Prostate gland (tissue), 2 donors: ENCODE data around the gene PDK3.

Experiments used
- POLR2A ChIP-seq: fragments of 450-650 bp; IDR thresholded peaks from one replicate; pipeline ENCODE4 v1.6.1; 2016; ENCODE audit warnings: antibody characterized with exemption, mild to moderate bottlenecking
- TF ChIP-seq, protein P1 (sequence below), 4 experiments: fragments of 200-600 bp in 2 of 4; fragments of 450-650 bp in 2 of 4; sonication (generic) in 2 of 4; IDR thresholded peaks; 1 replicate in 3 of 4; 2 replicates in 1 of 4; pipeline ENCODE4 v1.5.1; 2016 to 2019; ENCODE audit warnings: antibody characterized with exemption in 4 of 4, mild to moderate bottlenecking in 2 of 4, moderate library complexity in 2 of 4

DNA sequence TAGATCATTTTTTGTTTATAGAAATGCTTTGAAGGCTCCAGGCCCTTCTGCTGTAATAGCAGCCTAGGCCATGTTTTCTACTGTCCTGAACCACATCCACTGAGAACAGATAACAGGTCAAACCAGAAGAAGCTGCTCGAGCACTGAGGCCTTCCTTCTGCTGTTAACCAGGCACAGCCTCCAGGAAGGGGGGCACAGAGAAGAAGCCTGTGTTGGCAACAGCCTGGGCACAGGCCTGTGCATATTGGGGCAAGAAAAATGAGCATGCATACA, 37.4 kb upstream of the PDK3 start:
- TF ChIP-seq POLR2A = no peak
- TF ChIP-seq, protein P1, sequence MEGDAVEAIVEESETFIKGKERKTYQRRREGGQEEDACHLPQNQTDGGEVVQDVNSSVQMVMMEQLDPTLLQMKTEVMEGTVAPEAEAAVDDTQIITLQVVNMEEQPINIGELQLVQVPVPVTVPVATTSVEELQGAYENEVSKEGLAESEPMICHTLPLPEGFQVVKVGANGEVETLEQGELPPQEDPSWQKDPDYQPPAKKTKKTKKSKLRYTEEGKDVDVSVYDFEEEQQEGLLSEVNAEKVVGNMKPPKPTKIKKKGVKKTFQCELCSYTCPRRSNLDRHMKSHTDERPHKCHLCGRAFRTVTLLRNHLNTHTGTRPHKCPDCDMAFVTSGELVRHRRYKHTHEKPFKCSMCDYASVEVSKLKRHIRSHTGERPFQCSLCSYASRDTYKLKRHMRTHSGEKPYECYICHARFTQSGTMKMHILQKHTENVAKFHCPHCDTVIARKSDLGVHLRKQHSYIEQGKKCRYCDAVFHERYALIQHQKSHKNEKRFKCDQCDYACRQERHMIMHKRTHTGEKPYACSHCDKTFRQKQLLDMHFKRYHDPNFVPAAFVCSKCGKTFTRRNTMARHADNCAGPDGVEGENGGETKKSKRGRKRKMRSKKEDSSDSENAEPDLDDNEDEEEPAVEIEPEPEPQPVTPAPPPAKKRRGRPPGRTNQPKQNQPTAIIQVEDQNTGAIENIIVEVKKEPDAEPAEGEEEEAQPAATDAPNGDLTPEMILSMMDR (IDR thresholded peaks at IDR 0.05) = no peak
